Stimulated activated CD4-positive, alpha-beta T cell treated with anti-CD3 and anti-CD28 coated beads, Interleukin-1b, Interleukin-23, amount 100 ng/mL, for 1 hour (primary cell): ENCODE data around the gene CACNA2D2.
A peak's percentile ranks its signal among the peaks of the same experiment; 100 is the strongest.

ENCODE experiments used
- DNase-seq, 2 donors: peaks; one replicate each; pipeline ENCODE4 v3.0.0-alpha.2; 2020; ENCODE audit warnings: low read depth in 2 of 2

CACNA2D2 gene

DNA sequence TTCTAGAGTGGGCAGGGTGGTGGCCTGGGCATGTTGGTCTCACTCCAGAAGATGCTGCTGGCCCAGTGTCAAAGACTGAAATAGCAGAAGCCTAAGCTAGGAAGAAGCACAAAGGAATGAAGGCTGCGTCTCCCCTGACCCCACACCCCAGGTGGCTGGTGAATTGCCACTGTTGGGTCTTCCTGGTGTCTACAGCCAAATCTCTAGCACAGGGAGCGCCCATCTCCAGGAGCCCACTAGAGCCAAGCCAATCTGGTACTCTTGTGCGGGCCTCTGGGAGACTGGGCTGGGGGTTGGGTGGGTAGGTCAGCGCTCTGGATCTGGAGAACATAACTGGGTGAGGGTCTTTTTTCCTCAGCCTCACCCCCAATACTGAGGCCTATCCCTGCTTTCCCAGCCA, 176.3 kb downstream of the CACNA2D2 start:
- DNase-seq: no peak

GRCh38 chr3:50326182-50326541, 177.3 kb downstream of the CACNA2D2 start:
- DNase-seq: no peak

DNA sequence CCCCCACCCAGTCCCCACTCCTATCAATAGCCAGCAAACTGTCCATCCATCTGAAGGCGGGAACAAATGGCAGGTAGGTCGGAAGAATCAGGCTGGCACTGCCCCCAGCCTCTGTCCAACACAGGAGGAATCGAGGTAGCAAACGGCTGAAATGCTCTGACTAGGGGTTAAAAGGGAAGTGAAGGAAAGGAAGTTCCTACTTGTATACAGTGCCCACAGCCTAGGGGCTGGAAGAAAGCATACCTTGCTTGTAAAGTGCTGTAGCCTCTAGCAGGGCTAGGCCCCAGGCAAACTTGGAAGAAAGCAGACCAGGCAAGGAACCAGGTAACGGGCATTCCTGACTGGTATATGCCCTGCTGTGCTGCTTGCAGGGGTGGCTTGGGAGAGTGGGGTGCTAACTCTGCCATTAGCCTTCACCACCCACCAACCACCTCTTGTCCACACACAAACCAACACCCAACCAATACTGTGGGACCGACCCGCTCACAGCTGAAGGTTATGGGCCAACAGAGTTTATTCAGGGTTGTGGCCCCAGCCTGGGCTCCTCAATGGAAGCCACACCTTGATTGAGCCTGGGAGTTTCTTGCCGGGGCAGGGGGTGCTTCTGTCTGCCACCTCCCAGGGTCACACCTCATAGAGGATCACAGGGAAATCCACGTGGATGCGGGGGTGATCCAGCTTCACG, 177.8 kb downstream of the CACNA2D2 start:
- DNase-seq: no peak

DNA sequence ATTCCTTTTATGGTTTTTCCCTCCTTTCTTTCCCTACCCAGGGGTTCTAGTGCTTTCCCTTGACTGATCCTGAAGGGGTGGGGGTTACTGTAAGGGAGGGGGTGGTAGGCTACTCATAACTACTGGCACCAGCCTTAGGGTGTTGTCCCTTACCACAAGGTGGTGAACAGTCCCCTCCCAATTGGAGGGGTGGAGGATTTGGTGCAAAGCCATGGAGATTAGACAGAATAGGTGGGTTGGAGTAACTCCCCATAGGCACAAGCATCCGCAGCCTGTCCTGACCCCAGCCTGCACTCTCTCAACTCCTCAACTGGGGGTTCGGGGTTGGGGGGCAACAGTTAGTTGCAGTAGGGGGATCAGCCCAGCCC, 178.3 kb downstream of the CACNA2D2 start:
- DNase-seq: no peak

DNA sequence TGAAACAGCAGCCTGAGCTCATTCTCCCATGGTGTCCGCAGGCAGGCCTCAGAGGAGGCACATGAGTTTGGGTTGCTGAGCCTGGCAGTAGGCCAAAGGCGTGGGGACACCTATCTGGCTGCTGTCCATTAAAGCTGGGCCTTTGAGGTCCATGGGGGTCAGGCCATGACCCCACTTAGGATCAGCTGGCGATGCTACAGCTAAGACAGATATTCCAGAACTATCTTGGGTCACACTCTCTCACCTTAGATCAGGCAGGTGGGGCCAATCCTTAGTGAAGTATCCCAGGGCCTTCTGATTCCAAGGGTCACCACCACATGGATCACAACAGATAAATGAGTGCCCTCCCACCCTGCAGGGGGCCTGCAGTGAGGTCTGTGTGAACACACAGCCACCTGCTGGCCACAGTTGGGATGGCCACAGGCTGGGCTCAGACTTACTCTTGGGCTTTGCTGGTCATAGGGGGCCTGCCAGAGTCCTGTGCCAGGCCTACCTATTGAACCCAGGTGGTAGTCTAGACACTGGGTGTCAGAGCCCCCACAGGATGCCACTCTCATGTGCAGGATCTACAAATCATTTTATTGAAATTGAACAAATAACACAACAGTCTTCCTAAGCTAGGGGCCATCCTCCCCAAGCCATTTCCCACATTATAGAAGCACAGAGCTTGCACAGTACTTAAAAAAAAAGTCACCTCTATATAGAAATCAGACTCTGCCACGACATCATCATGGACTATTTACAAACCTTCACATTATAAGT, 178.9 kb downstream of the CACNA2D2 start:
- no peak for DNase-seq

DNA sequence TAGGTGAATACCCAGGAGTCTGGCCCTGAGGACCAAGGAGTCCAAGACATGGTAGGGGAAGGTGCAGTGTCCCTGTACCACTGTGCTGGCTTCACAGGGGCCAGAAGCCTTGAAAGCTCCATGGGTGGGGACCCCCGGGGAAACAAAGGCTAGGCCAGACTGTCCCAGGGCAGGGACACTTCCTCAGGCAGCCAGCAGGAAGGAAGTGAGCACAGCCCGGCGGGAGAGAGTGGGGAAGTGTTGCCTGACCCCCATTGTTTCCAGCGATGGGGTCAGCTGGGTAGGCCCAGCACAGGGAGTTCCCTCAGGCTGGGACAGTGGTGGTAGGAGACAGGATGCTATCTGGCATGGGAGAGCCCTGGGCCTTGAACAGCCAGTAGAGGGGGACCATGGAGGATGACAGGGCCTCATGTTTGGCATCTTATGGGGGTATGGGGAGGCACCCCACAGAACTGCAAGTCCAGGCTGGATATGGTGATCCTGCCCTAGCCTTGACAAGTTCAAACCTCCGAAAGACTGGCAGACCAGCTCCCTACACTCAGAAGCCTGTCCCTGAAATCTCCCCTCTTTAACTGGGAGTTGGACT, 179.7 kb downstream of the CACNA2D2 start:
- no peak for DNase-seq

GRCh38 chr3:50323092-50323600, 180.3 kb downstream of the CACNA2D2 start:
- DNase-seq: no peak

GRCh38 chr3:50322386-50323091, 180.9 kb downstream of the CACNA2D2 start, which contains the start of gene HYAL2:
Gene HYAL2, minus strand, starts transcription at chr3:50322745. Its CDS starts 2,256 bp downstream, at chr3:50320489.
- no peak for DNase-seq

GRCh38 chr3:50322115-50322385, 181.4 kb downstream of the CACNA2D2 start:
- DNase-seq: no peak

DNA sequence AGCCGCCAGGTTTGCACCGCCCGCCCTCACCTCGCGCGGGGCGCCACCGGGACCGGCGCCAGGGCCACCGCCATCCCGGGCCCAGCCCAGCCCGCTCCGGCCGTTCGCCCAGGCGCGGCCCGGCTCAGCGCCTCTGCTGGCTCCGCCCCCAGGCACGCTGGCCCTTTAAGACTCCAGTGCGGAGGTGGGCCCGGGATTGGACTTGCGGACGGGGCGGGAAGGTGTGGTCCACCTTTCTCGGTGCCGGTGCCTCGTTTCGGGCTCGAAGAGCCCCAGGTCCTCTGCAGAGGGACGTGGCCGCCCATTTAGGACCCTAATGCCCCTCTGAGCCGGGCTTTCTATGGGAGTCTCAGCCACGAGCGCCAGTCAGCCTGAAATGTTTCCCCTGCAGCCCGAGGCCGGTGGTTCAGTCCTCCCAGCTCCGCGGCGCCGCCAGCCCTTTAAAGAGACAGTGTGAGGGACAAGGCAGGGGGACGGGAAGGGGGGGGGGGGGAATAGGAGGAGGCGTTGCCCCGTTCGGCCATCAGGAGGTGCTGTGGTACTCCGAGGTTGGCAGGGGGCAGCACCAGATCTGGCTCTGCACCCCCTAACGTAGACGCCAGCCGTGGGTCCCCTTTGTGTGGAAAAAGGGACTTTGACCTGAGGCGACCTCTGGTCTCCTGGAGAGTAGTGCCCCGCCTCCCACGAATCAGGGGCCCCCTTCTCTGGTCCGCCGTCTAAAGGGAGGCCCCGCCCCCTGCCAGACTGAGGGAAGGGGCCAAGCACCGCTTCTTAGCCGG, 181.9 kb downstream of the CACNA2D2 start:
- peak; percentile 42 to 68 for DNase-seq

DNA sequence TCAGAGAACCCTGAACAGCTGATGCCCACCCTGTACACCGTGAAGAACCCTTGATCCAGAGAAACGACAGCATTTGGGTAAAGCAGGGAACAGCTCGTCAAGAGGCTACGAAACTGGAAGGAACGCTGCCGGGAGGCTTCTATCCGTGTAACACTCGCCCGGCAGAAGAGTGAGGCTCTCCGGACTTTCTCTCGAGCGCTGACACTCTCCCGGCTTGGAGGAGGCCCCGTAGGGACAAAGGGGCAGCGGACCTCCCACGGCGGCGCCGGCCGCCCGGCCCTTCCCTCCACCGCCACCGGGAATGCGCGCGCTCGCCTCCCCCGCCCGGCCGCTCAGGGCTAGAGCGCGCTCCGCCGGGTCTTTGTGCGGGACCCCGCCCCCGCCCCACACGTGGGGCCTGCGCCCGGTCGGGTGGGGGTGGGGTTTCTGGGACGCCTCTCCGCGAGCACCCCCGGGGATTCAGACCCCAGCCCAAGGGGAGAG, 182.5 kb downstream of the CACNA2D2 start:
- DNase-seq: no peak

DNA sequence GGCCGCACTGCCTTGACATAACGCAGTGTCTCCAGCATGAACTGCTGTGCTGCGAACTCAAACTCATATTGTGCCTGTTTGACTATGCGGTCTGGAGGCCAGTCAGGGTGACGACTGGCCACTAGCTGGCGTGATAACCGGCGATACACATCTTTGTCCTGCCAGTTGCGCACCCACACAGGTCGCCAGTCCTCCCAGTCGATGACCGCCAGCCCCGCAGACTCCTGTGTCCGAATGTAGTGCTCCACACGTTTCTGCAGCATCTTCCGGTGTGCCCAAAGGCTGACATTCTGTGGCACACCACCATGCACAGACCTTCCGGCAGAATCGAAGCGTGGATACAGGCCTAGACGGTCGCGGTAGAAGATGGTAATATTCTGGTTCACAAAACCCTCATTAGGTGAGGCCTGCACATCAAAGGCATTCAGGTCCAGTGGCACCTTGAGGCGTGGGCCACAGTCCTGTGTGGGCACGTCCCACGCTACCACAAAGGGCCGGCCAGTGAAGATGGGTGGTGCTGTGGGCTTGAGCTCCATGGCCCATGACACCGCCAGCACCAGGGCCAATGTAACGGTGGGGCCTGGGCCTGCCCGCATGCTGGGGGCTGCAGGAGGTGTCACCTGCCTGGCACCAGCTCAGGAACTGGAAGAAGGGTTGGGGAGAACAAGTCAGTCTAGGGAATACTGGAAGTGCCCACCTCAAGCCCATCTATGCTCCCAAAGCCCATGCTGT, 183.4 kb downstream of the CACNA2D2 start:
- no peak for DNase-seq

GRCh38 chr3:50319181-50319893, 184.1 kb downstream of the CACNA2D2 start:
- DNase-seq: no peak

GRCh38 chr3:50318615-50319014, 184.8 kb downstream of the CACNA2D2 start:
- DNase-seq: no peak

DNA sequence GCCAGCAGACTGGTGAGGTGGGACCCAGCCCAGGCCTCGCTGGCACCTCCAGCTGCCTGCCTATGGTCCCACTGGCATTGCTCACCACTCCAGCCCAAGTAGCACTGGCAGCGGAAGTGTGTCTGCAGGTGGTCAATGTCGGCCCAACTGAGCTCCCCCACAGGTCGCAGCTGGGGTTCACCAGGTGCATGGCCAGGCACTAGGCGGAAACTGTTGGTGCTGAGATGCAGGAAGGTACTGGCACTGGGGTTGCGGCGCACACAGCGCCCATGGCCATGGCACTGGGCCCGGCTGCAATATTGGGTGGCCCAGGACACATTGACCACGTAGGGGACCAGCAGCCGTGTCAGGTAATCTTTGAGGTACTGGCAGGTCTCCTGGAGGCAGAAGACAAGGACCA, 185.3 kb downstream of the CACNA2D2 start:
- no peak for DNase-seq

DNA sequence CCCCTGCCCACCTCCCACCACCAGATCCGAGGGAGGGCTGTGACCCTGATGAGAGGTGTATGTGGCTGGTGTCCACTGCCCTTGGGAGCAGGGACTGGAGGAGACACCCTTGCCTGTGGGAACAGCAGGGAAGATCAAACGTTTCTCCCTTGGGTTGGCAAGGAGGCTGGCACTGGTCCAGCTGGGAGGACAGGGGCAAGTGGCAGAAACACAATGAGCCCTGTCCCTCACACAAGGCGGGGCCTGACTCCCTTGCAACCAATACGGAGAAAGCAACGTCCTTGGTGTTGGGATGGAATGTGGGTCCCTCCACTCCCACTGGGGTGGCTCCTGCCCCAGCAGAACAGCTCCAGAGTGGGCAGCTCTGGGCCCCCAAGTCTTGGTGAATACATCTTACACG, 186.1 kb downstream of the CACNA2D2 start:
- no peak for DNase-seq

DNA sequence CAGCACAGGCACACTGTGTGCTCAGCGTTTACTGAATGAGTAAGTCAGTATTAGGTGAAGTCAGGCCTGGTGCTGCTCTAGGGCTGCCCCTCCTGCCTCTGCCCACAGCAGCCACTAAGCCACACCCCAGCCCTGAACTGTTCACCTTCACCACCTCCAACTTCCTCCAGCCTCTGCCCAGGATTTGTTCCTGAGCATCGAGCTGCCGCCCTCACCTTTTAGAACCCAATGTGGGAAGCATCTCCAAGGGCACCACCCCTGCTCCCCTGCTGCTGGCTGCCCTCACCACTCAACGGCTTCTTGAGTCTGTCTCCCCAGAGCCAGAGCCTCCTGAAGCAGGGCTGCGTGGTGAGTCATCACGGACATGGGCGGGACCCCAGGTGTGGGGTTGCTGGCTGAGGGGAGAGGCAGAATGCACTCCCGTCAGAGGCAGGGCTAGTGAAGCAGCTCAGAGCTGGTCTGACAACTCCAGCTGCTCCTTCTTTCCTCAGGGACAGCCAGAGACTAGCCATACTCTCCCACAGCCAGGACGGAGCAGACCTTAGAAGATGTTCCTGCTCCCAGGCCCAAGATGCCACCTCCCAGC, 186.7 kb downstream of the CACNA2D2 start:
- peak in 1 of 2 donors; percentile 37 for DNase-seq

GRCh38 chr3:50314816-50315215, 188.6 kb downstream of the CACNA2D2 start:
- DNase-seq: no peak

GRCh38 chr3:50314342-50314741, 189.1 kb downstream of the CACNA2D2 start:
- no peak for DNase-seq
